HG03066 (cell line): Measurements from ENCODE around the gene TAF8.
"Not testable (repeated sequence)": the region's sequence is repeated elsewhere in the genome, so short reads cannot be mapped to it uniquely, and the experiment has no call there.

Source experiments
- ATAC-seq: cut with Tn5 transposase; IDR thresholded peaks from one replicate; pipeline ENCODE4 v1.9.1; 2021; ENCODE audit warnings: low read depth; ENCODE audit not compliant: unreplicated experiment

The TAF8 gene, protein sequence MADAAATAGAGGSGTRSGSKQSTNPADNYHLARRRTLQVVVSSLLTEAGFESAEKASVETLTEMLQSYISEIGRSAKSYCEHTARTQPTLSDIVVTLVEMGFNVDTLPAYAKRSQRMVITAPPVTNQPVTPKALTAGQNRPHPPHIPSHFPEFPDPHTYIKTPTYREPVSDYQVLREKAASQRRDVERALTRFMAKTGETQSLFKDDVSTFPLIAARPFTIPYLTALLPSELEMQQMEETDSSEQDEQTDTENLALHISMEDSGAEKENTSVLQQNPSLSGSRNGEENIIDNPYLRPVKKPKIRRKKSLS

GRCh38 chr6:42050297-42051267 lies at the start of gene TAF8:
Gene TAF8 (plus strand): TSS chr6:42050524. CDS start chr6:42050542, 18 bp downstream.
- ATAC-seq = peak; percentile 75

DNA sequence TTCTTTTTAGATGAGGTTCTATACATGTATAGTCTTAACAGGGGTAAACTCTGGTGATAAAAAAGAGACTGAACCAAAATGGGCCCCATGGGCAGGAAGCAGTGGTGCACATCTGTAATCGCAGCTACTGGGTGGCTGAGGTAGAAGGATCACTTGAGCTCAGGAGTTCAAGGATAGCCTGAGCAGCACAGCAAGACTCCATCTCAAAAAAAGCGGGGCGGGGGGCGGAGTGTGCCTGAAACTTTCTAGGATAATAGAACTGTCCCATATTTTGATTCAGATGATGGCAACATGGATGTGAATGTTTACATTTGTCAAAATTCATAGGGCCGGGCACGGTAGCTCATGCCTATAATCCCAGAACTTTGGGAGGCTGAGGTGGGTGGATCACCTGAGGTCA lies 48.8 kb upstream of the TAF8 start:
- ATAC-seq = no peak

- ATAC-seq = not testable (repeated sequence)
Measured at GRCh38 chr6:42003658-42004057, 46.7 kb upstream of the TAF8 start.

DNA sequence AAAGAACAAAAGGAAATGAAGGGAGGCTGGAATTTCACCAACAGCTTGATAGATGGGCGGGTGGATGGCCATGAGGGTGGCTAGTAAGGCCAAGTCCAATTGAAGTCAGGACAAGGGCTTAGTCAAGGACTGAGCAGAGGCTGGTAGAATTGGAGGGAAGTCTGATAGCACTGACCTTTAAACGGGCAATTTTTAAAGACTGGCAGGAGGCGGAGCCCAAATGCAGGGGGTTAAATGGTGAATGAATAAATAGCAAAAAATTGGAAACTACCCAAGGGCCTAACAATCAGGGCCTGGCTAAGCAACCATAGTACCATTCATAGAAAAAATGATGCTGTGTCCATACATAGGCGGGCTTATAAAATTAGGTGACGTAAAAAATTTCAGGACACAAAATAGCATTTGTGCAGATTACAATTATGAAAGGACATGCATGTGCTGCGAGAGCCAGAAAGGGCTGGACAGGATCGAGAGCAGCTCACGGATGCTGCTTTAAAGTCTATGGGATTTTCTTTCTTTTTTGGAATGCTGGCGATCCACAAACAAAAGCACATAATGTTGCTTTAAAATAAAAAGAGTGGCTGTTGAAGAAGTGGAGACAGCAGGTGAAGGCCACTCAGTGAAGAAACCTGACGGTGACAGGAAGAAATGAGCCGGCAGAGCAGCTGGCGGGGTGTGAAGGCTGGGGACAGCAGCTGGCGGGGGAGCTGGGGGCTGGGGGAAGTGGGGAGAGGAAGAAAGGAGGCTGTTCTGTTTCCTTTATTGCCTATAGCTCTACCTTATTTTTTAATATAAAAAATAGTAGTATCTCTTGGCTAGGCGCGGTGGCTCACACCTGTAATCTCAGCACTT lies 42.8 kb upstream of the TAF8 start:
- ATAC-seq = no peak

- ATAC-seq = not testable (repeated sequence)
Measured at GRCh38 chr6:42008138-42008528, 42.2 kb upstream of the TAF8 start.

- no peak for ATAC-seq
Measured at GRCh38 chr6:42009844-42010184, 40.5 kb upstream of the TAF8 start.

- ATAC-seq = no peak
Measured at GRCh38 chr6:42010185-42010891, 40.0 kb upstream of the TAF8 start.

GRCh38 chr6:42010909-42011308 lies 39.4 kb upstream of the TAF8 start:
- no peak for ATAC-seq

- no peak for ATAC-seq
Measured at GRCh38 chr6:42012501-42013133, 37.7 kb upstream of the TAF8 start.

GRCh38 chr6:42013134-42013516 lies 37.2 kb upstream of the TAF8 start:
- ATAC-seq = no peak

- no peak for ATAC-seq
Measured at GRCh38 chr6:42017021-42017643, 33.2 kb upstream of the TAF8 start.

GRCh38 chr6:42020967-42021366 lies 29.4 kb upstream of the TAF8 start:
- ATAC-seq = no peak

- no peak for ATAC-seq
Measured at GRCh38 chr6:42021847-42022754, 28.2 kb upstream of the TAF8 start.

DNA sequence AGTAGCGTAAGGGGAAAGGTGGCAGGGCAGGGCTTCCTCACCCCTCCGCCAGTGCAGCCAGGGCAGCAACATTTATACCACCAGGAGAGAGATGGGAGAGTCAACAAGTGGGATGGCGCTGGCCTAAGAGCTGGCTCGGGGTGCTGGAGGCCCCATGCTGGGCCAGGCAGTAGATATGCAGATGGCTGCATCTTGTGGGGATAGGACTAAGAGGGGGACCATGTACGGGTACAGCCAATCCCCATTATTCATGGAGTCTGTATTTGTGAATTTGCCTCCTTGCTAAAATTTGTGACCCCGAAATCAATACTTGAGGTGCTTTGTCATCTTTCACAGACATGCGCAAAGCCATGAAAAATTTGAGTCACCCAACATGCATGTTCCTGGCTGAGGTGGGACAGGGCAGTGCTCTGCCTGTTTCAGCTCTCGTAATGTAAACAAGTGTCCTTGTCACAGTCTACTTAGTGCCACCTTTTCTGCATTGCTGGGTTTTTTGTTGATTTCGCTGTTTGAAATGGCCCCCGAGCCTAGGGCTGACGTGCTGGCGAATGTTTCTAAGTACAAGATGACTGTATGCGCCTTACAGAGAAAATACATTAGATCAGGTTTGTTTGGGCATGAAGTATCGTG lies 27.5 kb upstream of the TAF8 start:
- no peak for ATAC-seq

DNA sequence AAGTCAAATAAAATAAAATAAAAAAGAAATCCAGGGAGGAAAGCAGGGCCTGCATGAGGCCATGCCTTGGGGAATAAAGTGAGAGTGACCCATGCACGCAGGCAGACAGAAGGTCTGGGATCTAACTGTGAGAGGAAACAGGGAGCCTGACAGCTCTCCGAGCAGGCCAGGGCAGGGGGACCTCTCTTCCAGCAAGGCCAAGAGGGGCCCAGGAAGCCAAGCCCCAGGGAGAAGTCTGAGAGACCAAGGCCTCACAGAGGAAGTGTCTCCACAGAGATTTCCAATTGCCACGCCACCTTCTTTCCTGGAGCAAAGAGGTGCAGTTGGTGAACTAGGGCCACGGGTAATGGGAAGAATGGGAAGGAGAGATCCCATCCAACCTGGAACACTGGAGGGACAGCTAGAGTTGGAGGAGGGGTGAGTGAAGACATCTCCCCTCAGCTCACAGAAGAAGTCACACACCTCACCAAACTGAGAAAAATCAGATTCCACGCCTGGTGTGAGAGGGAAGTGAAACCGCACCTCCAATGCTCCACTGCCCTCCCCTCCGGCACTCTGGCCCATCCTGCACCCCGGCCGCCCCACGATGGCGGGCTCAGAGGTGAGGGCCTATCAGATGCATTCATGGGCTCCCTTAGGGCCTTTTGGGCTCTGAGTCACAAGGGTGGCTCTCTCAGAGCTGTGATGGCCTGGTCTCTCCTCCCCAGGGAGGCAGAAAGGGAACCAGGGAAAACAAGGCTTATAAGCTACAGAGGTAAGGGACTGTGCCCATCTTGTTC lies 25.1 kb upstream of the TAF8 start:
- ATAC-seq = peak; percentile 66

- ATAC-seq = peak; percentile 9
Measured at GRCh38 chr6:42025845-42026243, 24.5 kb upstream of the TAF8 start.

- ATAC-seq = no peak
Measured at GRCh38 chr6:42026540-42026939, 23.8 kb upstream of the TAF8 start.
